ENCODE data around the gene PIEZO2.
"Not testable (repeated sequence)": the region's sequence is repeated elsewhere in the genome, so short reads cannot be mapped to it uniquely, and the experiment has no call there.

GRCh38 chr18:10622982-10623381 is 526.4 kb downstream of the PIEZO2 start:
- TF ChIP-seq, protein P1, sequence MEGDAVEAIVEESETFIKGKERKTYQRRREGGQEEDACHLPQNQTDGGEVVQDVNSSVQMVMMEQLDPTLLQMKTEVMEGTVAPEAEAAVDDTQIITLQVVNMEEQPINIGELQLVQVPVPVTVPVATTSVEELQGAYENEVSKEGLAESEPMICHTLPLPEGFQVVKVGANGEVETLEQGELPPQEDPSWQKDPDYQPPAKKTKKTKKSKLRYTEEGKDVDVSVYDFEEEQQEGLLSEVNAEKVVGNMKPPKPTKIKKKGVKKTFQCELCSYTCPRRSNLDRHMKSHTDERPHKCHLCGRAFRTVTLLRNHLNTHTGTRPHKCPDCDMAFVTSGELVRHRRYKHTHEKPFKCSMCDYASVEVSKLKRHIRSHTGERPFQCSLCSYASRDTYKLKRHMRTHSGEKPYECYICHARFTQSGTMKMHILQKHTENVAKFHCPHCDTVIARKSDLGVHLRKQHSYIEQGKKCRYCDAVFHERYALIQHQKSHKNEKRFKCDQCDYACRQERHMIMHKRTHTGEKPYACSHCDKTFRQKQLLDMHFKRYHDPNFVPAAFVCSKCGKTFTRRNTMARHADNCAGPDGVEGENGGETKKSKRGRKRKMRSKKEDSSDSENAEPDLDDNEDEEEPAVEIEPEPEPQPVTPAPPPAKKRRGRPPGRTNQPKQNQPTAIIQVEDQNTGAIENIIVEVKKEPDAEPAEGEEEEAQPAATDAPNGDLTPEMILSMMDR (IDR thresholded peaks at IDR 0.05; ENCODE audit: insufficient read depth, low read depth, low read length), result not testable (repeated sequence)
- not testable (repeated sequence) for TF ChIP-seq EZH2 (IDR thresholded peaks at IDR 0.05; ENCODE audit: insufficient read depth, low read length)
